ENCODE results near the gene RIT2.

Gene RIT2

GRCh38 chr18:43009674-43010073, 105.8 kb downstream of the RIT2 start:
- no peak for DNase-seq

GRCh38 chr18:43007365-43007764, 108.1 kb downstream of the RIT2 start:
- peak; percentile 3 for DNase-seq

- no peak for DNase-seq
Observed at GRCh38 chr18:43004421-43004820, 111.1 kb downstream of the RIT2 start.

- DNase-seq, result peak; percentile 2
Observed at GRCh38 chr18:43001821-43002220, 113.7 kb downstream of the RIT2 start.

- DNase-seq, result no peak
Observed at GRCh38 chr18:42996824-42997223, 118.7 kb downstream of the RIT2 start.

- DNase-seq, result no peak
Observed at GRCh38 chr18:42980426-42980825, 135.1 kb downstream of the RIT2 start.

GRCh38 chr18:42977982-42978637, 137.4 kb downstream of the RIT2 start:
- DNase-seq, result no peak

- DNase-seq, result no peak
Observed at GRCh38 chr18:42976869-42977590, 138.5 kb downstream of the RIT2 start.

- no peak for DNase-seq
Observed at GRCh38 chr18:42969366-42969765, 146.1 kb downstream of the RIT2 start.

- DNase-seq, result no peak
Observed at GRCh38 chr18:42961298-42961697, 154.2 kb downstream of the RIT2 start.

- no peak for DNase-seq
Observed at GRCh38 chr18:42959528-42959927, 156.0 kb downstream of the RIT2 start.

- no peak for DNase-seq
Observed at GRCh38 chr18:42958353-42958752, 157.1 kb downstream of the RIT2 start.

- no peak for DNase-seq
Observed at GRCh38 chr18:42956287-42956686, 159.2 kb downstream of the RIT2 start.

- no peak for DNase-seq
Observed at GRCh38 chr18:42954887-42955286, 160.6 kb downstream of the RIT2 start.

- DNase-seq, result no peak
Observed at GRCh38 chr18:42953306-42953705, 162.2 kb downstream of the RIT2 start.

- no peak for DNase-seq
Observed at GRCh38 chr18:42950732-42951131, 164.8 kb downstream of the RIT2 start.

GRCh38 chr18:42948831-42949230, 166.7 kb downstream of the RIT2 start:
- no peak for DNase-seq

GRCh38 chr18:42941860-42942259, 173.6 kb downstream of the RIT2 start:
- no peak for DNase-seq

- no peak for DNase-seq
Observed at GRCh38 chr18:42941021-42941420, 174.5 kb downstream of the RIT2 start.

GRCh38 chr18:42937436-42937835, 178.0 kb downstream of the RIT2 start:
- peak; percentile 12 for DNase-seq

GRCh38 chr18:42936289-42936688, 179.2 kb downstream of the RIT2 start:
- no peak for DNase-seq

GRCh38 chr18:42931491-42931890, 184.0 kb downstream of the RIT2 start:
- DNase-seq, result peak; percentile 80

GRCh38 chr18:42929857-42930256, 185.6 kb downstream of the RIT2 start:
- DNase-seq, result peak; percentile 66

- peak; percentile 55 for DNase-seq
Observed at GRCh38 chr18:42929181-42929580, 186.3 kb downstream of the RIT2 start.

GRCh38 chr18:42925036-42925435, 190.4 kb downstream of the RIT2 start:
- DNase-seq, result peak; percentile 31
